Heart right ventricle (tissue), 16 donors: ENCODE results near the gene DMBX1. TPM values are rescaled to one million over a fixed set of nuclear protein-coding genes. Genes with fewer than 3 reads are reported as not detected.
A peak's percentile ranks its signal among the peaks of the same experiment; 100 is the strongest.

ENCODE experiments used
- ATAC-seq, 8 donors: fragments of 200-7000 bp; cut with Tn5 transposase; one replicate each; pipeline ENCODE4 v1.9.1; 2020; ENCODE audit warnings: mild to moderate bottlenecking in 8 of 8, moderate library complexity in 8 of 8, moderate number of reproducible peaks in 1 of 8
- DNase-seq, 2 donors: peaks; one replicate each; pipeline ENCODE4 v3.0.0-alpha.2; 2020
- H3K27ac ChIP-seq, 10 donors: fragments of 200-600 bp; sonication (generic) in 2 of 10; one replicate each; pipeline versions ENCODE4 v1.5.0 to v1.8.0; 2020 to 2022; ENCODE audit warnings: mild to moderate bottlenecking in 3 of 10
- H3K27me3 ChIP-seq, 7 donors: fragments of 200-600 bp; one replicate each; pipeline ENCODE4 v1.8.0; 2021 to 2022; ENCODE audit warnings: mild to moderate bottlenecking in 2 of 7
- H3K36me3 ChIP-seq, 9 donors: fragments of 200-600 bp; sonication (generic) in 1 of 9; one replicate each; pipeline versions ENCODE4 v1.5.0 to v1.8.0; 2020 to 2022; ENCODE audit warnings: mild to moderate bottlenecking in 2 of 9
- H3K4me1 ChIP-seq, 9 donors: fragments of 200-600 bp; sonication (generic) in 1 of 9; one replicate each; pipeline versions ENCODE4 v1.5.0 to v1.8.0; 2020 to 2022; ENCODE audit warnings: mild to moderate bottlenecking in 4 of 9
- H3K4me3 ChIP-seq, 10 donors: fragments of 200-600 bp; sonication (generic) in 2 of 10; one replicate each; pipeline versions ENCODE4 v1.5.0 to v1.8.0; 2020 to 2022; ENCODE audit warnings: mild to moderate bottlenecking in 7 of 10, moderate library complexity in 2 of 10
- H3K9me3 ChIP-seq, 11 donors: fragments of 200-600 bp in 10 of 11; sonication (generic) in 2 of 11; one replicate each; pipeline versions ENCODE4 v1.5.0 to v1.8.0; 2013 to 2022; ENCODE audit warnings: mild to moderate bottlenecking in 2 of 11, control low read depth in 1 of 11, moderate library complexity in 1 of 11
- WGBS, 2 donors: extraction: QIAGEN DNeasy Blood & Tissue Kit; methylation state at CpG; one replicate each; pipeline ENCODE4 v1.1.7; 2013; ENCODE audit warnings: inconsistent platforms in 1 of 2; 5-methylcytosine and 5-hydroxymethylcytosine counted together
- intact Hi-C, 10 donors: fragments of 100-400 bp; cut with DNase I; formaldehyde crosslinking; loops; one replicate each; pipeline versions ENCODE4 v1.11.1 to v1.14.2; 2022
- polyA plus RNA-seq, 2 donors: library from polyadenylated mRNA; stranded (reverse); fragments of 200-250 nt; gene quantifications; one replicate each; pipeline ENCODE4 v1.2.3, GENCODE V29; 2013
- total RNA-seq, 10 donors: library from RNA; stranded (reverse); fragmentation: NEBNext Ultra II Directional in 3 of 10; extraction: Animal tissue kit (Norgen Biotek cat#: 25700) in 3 of 10; gene quantifications; one replicate each; pipeline versions ENCODE4 v1.2.1 to v1.2.4, GENCODE V29; 2021 to 2023
- TF ChIP-seq, protein P1 (sequence below), 9 donors: fragments of 200-600 bp; sonication (generic) in 2 of 9; IDR thresholded peaks; one replicate each; pipeline versions ENCODE4 v1.5.0 to v1.8.0; 2021 to 2022; ENCODE audit warnings: antibody characterized with exemption in 9 of 9, mild to moderate bottlenecking in 5 of 9, moderate library complexity in 1 of 9
- donor health status: Arrhythmogenic right ventricular cardiomyopathy.
- donor health status: ischemic (EF 13 %, LVEDD 7.1; RV severe dilation, severe dysfunction).
- donor health status: healthy with polysubstance abuse.
- donor health status: DM: no; HTN: yes; CAD: no.
- donor health status: DM: no; HTN: no; CAD: no.
- donor health status: ischemic (EF 25% LVEDD 6.9; RV normal size, moderate dysfunction).
- donor health status: ischemic (EF 25% LVEDD 5.7; RV mildly dilated, moderate dysfunction).
- donor health status: healthy.
- donor health status: DM: yes; HTN: yes; CAD: no.
- donor health status: Ischemic cardiomyopathy.
- donor health status: ischemic (EF 35%, LVEDD 5.7; RV mildly dilated, moderate dysfunction).
- donor health status: nonischemic (EF 11% LVEDD 7.7; RV severe dilation, severe dysfunction).
- donor health status: DM: yes; HTN: yes; CAD: no.
- donor health status: PGD.
- donor health status: ischemic (EF 29% LVEDD 5.4; RV normal size, mild dysfunction).
- donor health status: nonischemic (EF 23%, LVEDD 6.1; RV moderate dilation, normal function).

DMBX1 gene
- total and polyA plus RNA-seq, 12 donors = not detected

DNA sequence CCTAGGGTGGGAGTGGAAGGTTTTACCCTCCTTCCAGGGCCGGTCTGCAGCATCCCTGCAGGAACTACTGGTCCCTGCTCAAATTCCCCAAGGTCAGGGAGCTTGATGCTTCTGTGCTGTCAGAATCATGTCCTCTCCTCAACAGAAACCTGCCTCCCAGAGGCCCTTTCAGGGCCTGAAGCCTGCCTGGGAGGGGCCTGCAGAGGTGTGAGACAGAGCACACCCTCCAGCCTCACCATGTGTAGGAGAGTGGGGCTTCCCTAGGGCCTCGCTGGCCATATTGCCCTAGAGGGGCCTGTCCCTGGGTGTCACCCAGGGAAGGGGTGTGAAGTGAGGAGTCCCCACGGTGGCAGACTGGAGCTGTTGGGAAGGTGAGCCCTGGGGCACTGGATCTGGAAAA lies 40.7 kb downstream of the DMBX1 start:
- 54 to 62% methylated on average over 3 of the region's 3 CpGs for WGBS, 2 donors
- H3K36me3 ChIP-seq = no peaks in the 10 kb centered on the region
- DNase-seq = no peak
- H3K4me1 ChIP-seq = peaks cover 0 to 11% (median 4%) of the 10 kb centered on the region in 9 donors
- TF ChIP-seq, protein P1, sequence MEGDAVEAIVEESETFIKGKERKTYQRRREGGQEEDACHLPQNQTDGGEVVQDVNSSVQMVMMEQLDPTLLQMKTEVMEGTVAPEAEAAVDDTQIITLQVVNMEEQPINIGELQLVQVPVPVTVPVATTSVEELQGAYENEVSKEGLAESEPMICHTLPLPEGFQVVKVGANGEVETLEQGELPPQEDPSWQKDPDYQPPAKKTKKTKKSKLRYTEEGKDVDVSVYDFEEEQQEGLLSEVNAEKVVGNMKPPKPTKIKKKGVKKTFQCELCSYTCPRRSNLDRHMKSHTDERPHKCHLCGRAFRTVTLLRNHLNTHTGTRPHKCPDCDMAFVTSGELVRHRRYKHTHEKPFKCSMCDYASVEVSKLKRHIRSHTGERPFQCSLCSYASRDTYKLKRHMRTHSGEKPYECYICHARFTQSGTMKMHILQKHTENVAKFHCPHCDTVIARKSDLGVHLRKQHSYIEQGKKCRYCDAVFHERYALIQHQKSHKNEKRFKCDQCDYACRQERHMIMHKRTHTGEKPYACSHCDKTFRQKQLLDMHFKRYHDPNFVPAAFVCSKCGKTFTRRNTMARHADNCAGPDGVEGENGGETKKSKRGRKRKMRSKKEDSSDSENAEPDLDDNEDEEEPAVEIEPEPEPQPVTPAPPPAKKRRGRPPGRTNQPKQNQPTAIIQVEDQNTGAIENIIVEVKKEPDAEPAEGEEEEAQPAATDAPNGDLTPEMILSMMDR (IDR thresholded peaks at IDR 0.05) = no peak
- intact Hi-C loops = loop anchor here in 7 of 10 donors (5.0 to 10.0 kb wide), 4 partner anchors 123 to 197 kb away; no protein-coding TSS in a partner anchor
- no peak for ATAC-seq
- H3K27me3 ChIP-seq = peaks cover 0 to 85% (median 63%) of the 10 kb centered on the region in 7 donors
- H3K27ac ChIP-seq = no peak overlapping the region
- H3K4me3 ChIP-seq = no peak overlapping the region
- H3K9me3 ChIP-seq = no peaks in the 10 kb centered on the region

DNA sequence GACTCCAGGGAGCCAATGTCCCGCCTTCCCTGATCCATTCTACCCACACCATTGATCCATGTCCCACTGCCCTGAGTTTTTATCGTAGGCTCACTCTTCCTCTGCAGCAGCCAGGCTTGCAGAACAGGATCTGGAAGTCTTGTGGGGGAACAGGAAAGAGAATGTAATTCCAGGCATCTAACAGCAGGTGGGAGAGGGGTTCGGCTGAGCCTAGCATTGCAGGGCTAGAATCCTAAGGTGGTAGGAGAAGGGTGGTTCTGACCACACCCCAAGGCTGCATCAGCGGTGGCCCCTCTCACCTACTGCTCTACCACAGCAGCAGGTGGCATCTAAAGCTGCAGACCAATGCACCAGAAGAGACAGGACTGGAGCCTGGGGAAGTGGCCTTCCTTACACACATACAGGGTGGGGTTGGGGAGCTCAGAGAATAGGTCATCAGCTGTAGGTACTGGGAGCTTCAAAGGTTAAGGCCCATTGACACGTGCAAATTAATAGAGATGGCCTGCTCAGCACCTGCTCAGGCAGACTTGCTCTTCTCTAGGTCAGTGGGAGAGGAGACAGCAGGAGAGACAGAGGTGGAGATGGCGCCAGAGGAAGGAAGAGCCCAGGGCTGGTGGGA lies 41.3 kb downstream of the DMBX1 start:
- ATAC-seq = no peak
- no peak for DNase-seq

DNA sequence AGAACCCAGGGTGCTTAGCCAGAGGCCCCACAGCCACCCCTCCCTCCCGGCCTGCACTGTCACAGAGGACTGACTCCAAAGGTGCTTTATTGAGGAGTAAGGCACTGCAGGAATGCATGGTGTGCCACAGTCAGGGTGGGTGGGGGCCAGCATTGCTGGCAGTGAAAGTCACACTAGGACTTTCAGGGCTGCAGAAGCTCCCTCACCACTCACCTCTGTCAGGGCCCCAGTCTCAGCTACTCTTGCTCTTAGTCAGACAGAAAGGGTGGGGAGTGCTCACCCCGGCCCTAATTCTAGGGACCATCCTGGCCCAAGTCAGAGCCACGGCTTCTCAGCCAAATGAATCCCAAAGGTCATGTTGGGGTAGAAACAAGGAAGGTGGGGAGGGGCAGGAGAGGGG lies 42.5 kb downstream of the DMBX1 start:
- H3K4me1 ChIP-seq = peaks cover 0 to 11% (median 4%) of the 10 kb centered on the region in 9 donors
- TF ChIP-seq, protein P1 (IDR thresholded peaks at IDR 0.05) = no peak
- DNase-seq (no peak), ATAC-seq (no peak)
- peaks cover 0 to 76% (median 54%) of the 10 kb centered on the region in 7 donors for H3K27me3 ChIP-seq
- intact Hi-C loops = loop anchor here in 9 of 10 donors (2.0 to 10.0 kb wide), 5 partner anchors 125 to 195 kb away; no protein-coding TSS in a partner anchor
- H3K36me3 ChIP-seq = no peaks in the 10 kb centered on the region
- WGBS, 2 donors = 60 to 73% methylated on average over 3 of the region's 3 CpGs
- no peak overlapping the region for H3K27ac ChIP-seq
- H3K4me3 ChIP-seq = no peak overlapping the region
- H3K9me3 ChIP-seq = no peaks in the 10 kb centered on the region

More for the DNA sequence above, 41.3 kb downstream of the DMBX1 start:
- WGBS, 2 donors = 58 to 59% methylated on average over 6 of the region's 6 CpGs
- TF ChIP-seq, protein P1 (IDR thresholded peaks at IDR 0.05) = no peak
- Histone ChIP-seq H3K9me3 (no peaks in the 10 kb centered on the region), H3K36me3 (no peaks in the 10 kb centered on the region), H3K4me1 (peaks cover 0 to 11% (median 4%) of the 10 kb centered on the region in 9 donors), H3K4me3 (no peak overlapping the region), H3K27me3 (peaks cover 0 to 81% (median 61%) of the 10 kb centered on the region in 7 donors), H3K27ac (no peak overlapping the region)
- intact Hi-C loops = loop anchor here in 7 of 10 donors (5.0 to 10.0 kb wide), 4 partner anchors 124 to 196 kb away; no protein-coding TSS in a partner anchor

DNA sequence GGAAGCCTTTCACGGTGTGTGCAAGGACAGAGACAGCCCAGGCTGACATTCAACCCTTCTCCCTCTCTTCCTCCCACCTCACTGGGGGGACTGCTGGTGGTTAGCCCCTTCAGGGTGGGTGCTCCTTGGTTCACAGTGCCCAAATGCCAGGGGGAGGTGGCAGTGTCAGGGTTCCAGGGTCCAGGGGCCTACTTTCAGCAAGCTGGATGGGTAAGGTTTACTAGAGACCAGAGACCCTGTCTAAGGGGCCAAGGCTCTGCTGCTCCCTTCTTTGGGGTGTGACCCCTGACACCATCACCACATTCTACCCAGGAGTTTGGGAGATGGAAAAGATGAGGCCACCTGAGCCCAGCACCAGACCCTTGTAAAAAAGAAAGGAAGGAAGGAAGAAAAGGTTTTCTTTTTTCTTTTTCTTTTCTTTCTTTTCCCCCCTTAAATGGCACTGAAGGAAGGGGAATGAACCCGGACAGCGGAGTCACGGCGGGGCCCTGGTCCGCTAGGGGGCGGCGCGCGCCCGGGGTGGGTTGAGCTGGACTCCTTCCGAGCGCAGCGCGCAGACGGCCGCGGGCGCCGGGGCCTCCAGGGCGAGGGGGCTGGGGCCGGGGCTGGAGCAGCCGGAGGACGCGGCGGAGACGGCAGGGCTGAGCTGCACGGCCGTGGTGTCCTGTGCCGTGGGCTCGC lies 43.0 kb downstream of the DMBX1 start:
- Histone ChIP-seq H3K9me3 (no peaks in the 10 kb centered on the region), H3K27me3 (peaks cover 0 to 73% (median 54%) of the 10 kb centered on the region in 7 donors), H3K4me3 (peak overlapping the region in 9 of 10 donors; percentile 25 to 49 (median 36)), H3K36me3 (no peaks in the 10 kb centered on the region), H3K4me1 (peaks cover 0 to 11% (median 4%) of the 10 kb centered on the region in 9 donors), H3K27ac (peak overlapping the region in 4 of 10 donors; percentile 25 to 76 (median 48))
- peak; percentile 75 to 88 (median 80) for ATAC-seq
- TF ChIP-seq, protein P1 (IDR thresholded peaks at IDR 0.05) = peak; percentile 40 to 83 (median 72)
- peak; percentile 40 to 78 for DNase-seq
- intact Hi-C loops = loop anchor here in 9 of 10 donors (2.0 to 10.0 kb wide), 5 partner anchors 125 to 195 kb away; no protein-coding TSS in a partner anchor
- WGBS, 2 donors = 1 to 3% methylated on average over 28 to 31 of the region's 31 CpGs
